A673 (cell line): ENCODE measurements around the gene SNX18.

ENCODE experiments used
- CTCF ChIP-seq: fragments of 300-800, 200-600 bp; sonication (generic); conservative IDR thresholded peaks from 2 replicates; pipeline ENCODE4 v1.5.1; 2017; ENCODE audit warnings: low read depth, mild to moderate bottlenecking, antibody characterized with exemption, low read length, moderate library complexity, mixed read lengths
- EZH2 ChIP-seq: fragments of 200-600 bp; sonication (generic); IDR thresholded peaks from 2 replicates; pipeline ENCODE4 v1.6.1; 2017; ENCODE audit warnings: borderline replicate concordance, low read depth, mild to moderate bottlenecking, mixed read lengths, antibody characterized with exemption, low read length; ENCODE audit not compliant: poor library complexity, severe bottlenecking

- no peak for TF ChIP-seq CTCF
- no peak for TF ChIP-seq EZH2
These were observed 14.0 kb downstream of the SNX18 start for GRCh38 chr5:54531546-54531945.
